HG02623 (cell line): ENCODE measurements around the gene SEMA3C.
A peak's percentile ranks its signal among the peaks of the same experiment; 100 is the strongest.
"Not testable (repeated sequence)": the region's sequence is repeated elsewhere in the genome, so short reads cannot be mapped to it uniquely, and the experiment has no call there.

Experiments used
- ATAC-seq: cut with Tn5 transposase; IDR thresholded peaks from one replicate; pipeline ENCODE4 v1.9.1; 2021; ENCODE audit warnings: moderate library complexity; ENCODE audit not compliant: unreplicated experiment

The SEMA3C gene

GRCh38 chr7:80929619-80930018 lies 10.8 kb upstream of the SEMA3C start:
- ATAC-seq = no peak

- not testable (repeated sequence) for ATAC-seq
These were observed 8.1 kb upstream of the SEMA3C start for GRCh38 chr7:80926955-80927354.

- ATAC-seq = no peak
These were observed 5.2 kb upstream of the SEMA3C start for GRCh38 chr7:80924090-80924489.

- no peak for ATAC-seq
These were observed 4.4 kb upstream of the SEMA3C start for GRCh38 chr7:80923211-80923612.

GRCh38 chr7:80922253-80923049 lies 3.6 kb upstream of the SEMA3C start:
- ATAC-seq = no peak

GRCh38 chr7:80921130-80921529 lies 2.3 kb upstream of the SEMA3C start:
- ATAC-seq = no peak

GRCh38 chr7:80918399-80918798 lies 452 bp downstream of the SEMA3C start:
- peak; percentile 54 for ATAC-seq

- ATAC-seq = no peak
These were observed 1.8 kb downstream of the SEMA3C start for GRCh38 chr7:80916770-80917741.

GRCh38 chr7:80910228-80910627 lies 8.6 kb downstream of the SEMA3C start:
- ATAC-seq = no peak

GRCh38 chr7:80908360-80908797 lies 10.5 kb downstream of the SEMA3C start:
- ATAC-seq = no peak

GRCh38 chr7:80907612-80908011 lies 11.2 kb downstream of the SEMA3C start:
- ATAC-seq = no peak

GRCh38 chr7:80907141-80907601 lies 11.7 kb downstream of the SEMA3C start:
- no peak for ATAC-seq

- ATAC-seq = no peak
These were observed 13.5 kb downstream of the SEMA3C start for GRCh38 chr7:80905334-80905733.

GRCh38 chr7:80902716-80903308 lies 16.0 kb downstream of the SEMA3C start:
- ATAC-seq = no peak

GRCh38 chr7:80902019-80902418 lies 16.8 kb downstream of the SEMA3C start:
- no peak for ATAC-seq

GRCh38 chr7:80900583-80901576 lies 18.0 kb downstream of the SEMA3C start:
- ATAC-seq = no peak

GRCh38 chr7:80896906-80897598 lies 21.8 kb downstream of the SEMA3C start:
- ATAC-seq = no peak

- no peak for ATAC-seq
These were observed 23.8 kb downstream of the SEMA3C start for GRCh38 chr7:80895056-80895455.

GRCh38 chr7:80891259-80891544 lies 27.6 kb downstream of the SEMA3C start:
- no peak for ATAC-seq
